B cell (primary cell): ENCODE measurements around the gene PRKCA.

ENCODE experiments used
- EZH2 ChIP-seq: IDR thresholded peaks from 2 replicates; pipeline ENCODE4 v1.6.1; 2012; ENCODE audit warnings: borderline replicate concordance, low read depth, mild to moderate bottlenecking, moderate library complexity, low read length; ENCODE audit not compliant: insufficient read depth, poor library complexity, severe bottlenecking
- TF ChIP-seq, protein P1 (sequence below): fragments of 200-600 bp; IDR thresholded peaks from one replicate; pipeline ENCODE4 v1.8.0; 2022; ENCODE audit warnings: antibody characterized with exemption, mild to moderate bottlenecking

DNA sequence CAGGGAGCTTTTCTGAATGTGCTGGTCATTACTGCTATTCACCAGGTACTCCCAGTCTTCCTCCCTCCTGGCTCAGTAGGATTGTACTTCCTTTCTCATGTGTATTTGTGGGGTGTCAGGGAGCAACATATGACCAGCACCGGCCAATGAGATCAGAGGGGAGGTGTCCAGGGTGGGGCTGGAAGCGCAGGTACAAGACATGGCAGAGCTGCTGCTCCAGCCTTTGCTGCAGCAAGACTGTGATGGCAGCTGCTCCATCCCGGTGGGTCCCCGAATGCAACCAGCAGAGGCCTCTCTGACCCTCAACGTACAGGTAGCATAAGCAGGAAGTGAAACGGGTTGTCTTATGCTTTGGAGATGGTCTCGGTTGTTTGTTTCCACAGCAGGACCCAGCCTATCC, 478.7 kb downstream of the PRKCA start:
- TF ChIP-seq, protein P1, sequence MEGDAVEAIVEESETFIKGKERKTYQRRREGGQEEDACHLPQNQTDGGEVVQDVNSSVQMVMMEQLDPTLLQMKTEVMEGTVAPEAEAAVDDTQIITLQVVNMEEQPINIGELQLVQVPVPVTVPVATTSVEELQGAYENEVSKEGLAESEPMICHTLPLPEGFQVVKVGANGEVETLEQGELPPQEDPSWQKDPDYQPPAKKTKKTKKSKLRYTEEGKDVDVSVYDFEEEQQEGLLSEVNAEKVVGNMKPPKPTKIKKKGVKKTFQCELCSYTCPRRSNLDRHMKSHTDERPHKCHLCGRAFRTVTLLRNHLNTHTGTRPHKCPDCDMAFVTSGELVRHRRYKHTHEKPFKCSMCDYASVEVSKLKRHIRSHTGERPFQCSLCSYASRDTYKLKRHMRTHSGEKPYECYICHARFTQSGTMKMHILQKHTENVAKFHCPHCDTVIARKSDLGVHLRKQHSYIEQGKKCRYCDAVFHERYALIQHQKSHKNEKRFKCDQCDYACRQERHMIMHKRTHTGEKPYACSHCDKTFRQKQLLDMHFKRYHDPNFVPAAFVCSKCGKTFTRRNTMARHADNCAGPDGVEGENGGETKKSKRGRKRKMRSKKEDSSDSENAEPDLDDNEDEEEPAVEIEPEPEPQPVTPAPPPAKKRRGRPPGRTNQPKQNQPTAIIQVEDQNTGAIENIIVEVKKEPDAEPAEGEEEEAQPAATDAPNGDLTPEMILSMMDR = no peak
- no peak for TF ChIP-seq EZH2
